HG02763 (cell line): ENCODE results near the gene SH3PXD2A.

ENCODE experiments used
- ATAC-seq: cut with Tn5 transposase; IDR thresholded peaks from one replicate; pipeline ENCODE4 v1.9.1; 2021; ENCODE audit warnings: mild to moderate bottlenecking, moderate library complexity; ENCODE audit not compliant: unreplicated experiment

Gene SH3PXD2A

GRCh38 chr10:103552856-103553742 is 302.3 kb downstream of the SH3PXD2A start:
- ATAC-seq = no peak

- ATAC-seq = no peak
Observed at GRCh38 chr10:103551619-103552602, 303.5 kb downstream of the SH3PXD2A start.

GRCh38 chr10:103550229-103550628 is 305.1 kb downstream of the SH3PXD2A start:
- no peak for ATAC-seq

DNA sequence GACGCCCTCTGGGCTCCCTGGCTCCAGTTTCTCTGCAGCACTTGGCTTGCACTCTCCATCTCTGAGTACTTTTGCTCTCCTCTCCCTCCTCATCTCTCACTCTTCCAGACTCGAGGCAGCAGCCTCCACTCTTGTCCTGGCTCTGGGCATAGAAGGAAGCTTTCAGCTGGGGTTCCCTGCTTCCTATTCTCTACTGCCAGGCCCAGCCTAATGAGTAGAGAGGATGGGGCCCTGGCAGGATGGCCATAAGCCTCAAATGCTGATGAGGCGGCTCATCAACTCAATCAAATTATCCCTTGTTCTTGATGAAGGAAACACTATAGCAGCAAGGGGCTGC is 306.1 kb downstream of the SH3PXD2A start:
- no peak for ATAC-seq

DNA sequence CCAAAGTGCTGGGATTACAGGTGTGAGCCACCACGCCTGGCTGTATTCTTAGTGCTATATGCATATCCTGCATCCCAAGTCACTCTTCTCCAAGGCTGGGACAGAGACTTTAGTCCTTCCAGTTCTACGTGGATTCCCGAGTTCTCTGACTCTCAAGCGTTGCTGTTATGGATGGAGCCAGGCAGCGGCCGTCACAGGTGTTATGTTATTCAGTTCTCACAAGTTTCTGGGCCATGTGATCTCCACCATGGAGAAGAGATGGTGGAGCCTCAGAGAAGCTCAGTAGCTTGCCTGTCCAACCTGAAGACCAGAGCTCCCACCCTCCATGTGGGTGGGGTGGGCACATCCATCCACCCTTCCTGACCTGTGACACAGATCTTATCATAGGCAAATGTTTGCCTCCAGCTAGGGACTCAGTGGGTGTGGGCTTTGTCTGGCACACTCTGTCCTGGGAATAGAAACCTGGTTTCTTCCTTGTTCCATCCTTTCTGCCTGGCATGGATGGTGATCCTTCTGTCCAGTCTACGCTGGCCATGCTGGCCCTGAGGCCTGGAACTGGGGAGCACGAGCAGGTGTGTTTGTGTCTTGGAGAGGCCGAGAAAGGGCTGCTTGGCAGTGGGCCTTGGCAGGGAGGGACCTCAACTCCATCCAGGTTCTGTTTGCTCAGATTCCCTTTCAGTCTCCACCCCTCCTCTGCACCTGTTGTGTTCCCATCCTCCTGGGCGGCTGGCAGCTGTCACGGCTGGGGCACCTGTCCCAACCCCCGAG is 306.6 kb downstream of the SH3PXD2A start:
- no peak for ATAC-seq

DNA sequence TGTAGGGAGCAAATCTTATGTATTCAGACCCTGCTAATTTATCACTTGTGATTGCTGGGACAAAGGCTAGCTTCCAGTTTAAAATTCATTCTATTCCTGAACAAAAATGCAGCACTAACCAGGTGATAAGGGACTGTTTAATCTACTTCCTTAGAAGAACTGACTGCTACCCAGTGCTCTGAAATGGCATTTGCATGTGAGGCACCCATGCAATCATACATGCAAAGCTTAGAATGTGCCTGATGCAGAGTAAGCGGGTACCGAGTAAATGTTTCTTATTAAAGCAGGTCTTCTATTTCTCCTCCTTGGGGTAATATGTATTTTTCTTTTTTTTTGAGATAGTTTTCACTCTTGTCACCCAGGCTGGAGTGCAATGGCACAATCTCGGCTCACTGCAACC is 307.4 kb downstream of the SH3PXD2A start:
- no peak for ATAC-seq

GRCh38 chr10:103547391-103547946 is 307.9 kb downstream of the SH3PXD2A start:
- ATAC-seq = no peak

GRCh38 chr10:103546401-103546800 is 309.0 kb downstream of the SH3PXD2A start:
- no peak for ATAC-seq

- ATAC-seq = no peak
Observed at GRCh38 chr10:103545771-103546281, 309.6 kb downstream of the SH3PXD2A start.

- no peak for ATAC-seq
Observed at GRCh38 chr10:103545366-103545765, 310.0 kb downstream of the SH3PXD2A start.

GRCh38 chr10:103544657-103545310 is 310.6 kb downstream of the SH3PXD2A start:
- no peak for ATAC-seq
